ENCODE data around the gene GABRG3. TPM values are rescaled to one million over a fixed set of nuclear protein-coding genes. Genes with fewer than 3 reads are reported as not detected.

Gene GABRG3
- total and polyA plus RNA-seq, 9 of the 15 experiments (the other 6 are each of a cell fraction or from before 2014, with no cell fraction given): 4.0 to 15.1 (median 11.2) TPM

DNA sequence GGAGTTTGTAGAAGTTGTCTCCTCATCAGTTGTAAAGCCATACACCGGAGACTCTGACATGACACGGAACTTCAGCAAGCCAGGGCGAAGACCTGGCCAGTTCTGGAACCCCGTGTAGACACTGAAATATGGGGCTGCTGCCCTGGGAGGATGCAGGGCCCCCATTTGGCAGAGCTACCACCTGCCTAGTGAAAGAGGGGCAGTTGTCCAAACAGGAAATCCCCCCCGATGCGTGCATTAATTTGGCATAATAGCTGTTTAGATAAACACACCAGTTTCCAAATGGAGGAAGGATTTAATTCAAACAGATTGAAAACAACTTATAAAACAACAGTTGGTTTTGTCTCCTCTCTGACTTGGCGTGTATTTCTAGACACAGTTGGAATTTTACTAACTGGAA lies 357.2 kb downstream of the GABRG3 start:
- POLR2A ChIA-PET: no interaction called here
- peaks cover 0 to 3% of the 10 kb centered on the region in 2 experiments; a peak in 1 of 5 replicates for H3K4me1 ChIP-seq (replicated peaks in 1 of 2; ENCODE audit: control insufficient read depth in 2 of 2, insufficient read depth in 2 of 2, low read length in 2 of 2)
- intact Hi-C loops (cut with micrococcal nuclease) (no loop called here), in situ Hi-C loops (cut with MboI) (no loop called here)
- 59% methylated on average over 7 of the region's 7 CpGs for WGBS (ENCODE audit: insufficient coverage, low coverage, missing lambda C conversion rate)
- H2AFZ ChIP-seq (ENCODE audit: low read depth, low read length): no peak overlapping the region
- H3K9me1 ChIP-seq (ENCODE audit: control insufficient read depth, insufficient read depth, low read length): no peaks in the 10 kb centered on the region
- no peak overlapping the region for H3K4me2 ChIP-seq (ENCODE audit: insufficient read depth, low read length)
- no TSS peak for BruUV-seq (replicated peaks)
- no peak for FAIRE-seq
- H3K36me3 ChIP-seq (ENCODE audit: control insufficient read depth, insufficient read depth, low read length): peaks cover 14% of the 10 kb centered on the region; the same call in 2 of the 3 replicates
- no peak for TF ChIP-seq MYC (IDR thresholded peaks at IDR 0.05; ENCODE audit: low read depth, low read length)
- TF ChIP-seq MYC (CRISPR knock-in tag; IDR thresholded peaks at IDR 0.05; ENCODE audit: borderline replicate concordance, low read depth): no peak
- TF ChIP-seq PRPF4 (IDR thresholded peaks at IDR 0.05; ENCODE audit: insufficient read depth, low read depth, low read length, poor library complexity, severe bottlenecking): no peak
- no peak for TF ChIP-seq SPI1 (IDR thresholded peaks at IDR 0.05; ENCODE audit: borderline replicate concordance, low read depth, low read length)
- no peak for TF ChIP-seq ZNF143 (CRISPR knock-in tag; IDR thresholded peaks at IDR 0.05)
- no peak for TF ChIP-seq ZNF232 (CRISPR knock-in tag; IDR thresholded peaks at IDR 0.05)
- TF ChIP-seq, protein P1, sequence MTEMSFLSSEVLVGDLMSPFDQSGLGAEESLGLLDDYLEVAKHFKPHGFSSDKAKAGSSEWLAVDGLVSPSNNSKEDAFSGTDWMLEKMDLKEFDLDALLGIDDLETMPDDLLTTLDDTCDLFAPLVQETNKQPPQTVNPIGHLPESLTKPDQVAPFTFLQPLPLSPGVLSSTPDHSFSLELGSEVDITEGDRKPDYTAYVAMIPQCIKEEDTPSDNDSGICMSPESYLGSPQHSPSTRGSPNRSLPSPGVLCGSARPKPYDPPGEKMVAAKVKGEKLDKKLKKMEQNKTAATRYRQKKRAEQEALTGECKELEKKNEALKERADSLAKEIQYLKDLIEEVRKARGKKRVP (CRISPR knock-in tag; IDR thresholded peaks at IDR 0.05): no peak
- TF ChIP-seq PCBP2 (IDR thresholded peaks at IDR 0.05; ENCODE audit: low read depth, low read length, poor library complexity, severe bottlenecking): no peak
- no peak for TF ChIP-seq RBM17 (IDR thresholded peaks at IDR 0.05; ENCODE audit: borderline replicate concordance, low read depth, low read length)
- TF ChIP-seq ILF3 (IDR thresholded peaks at IDR 0.05; ENCODE audit: borderline replicate concordance): no peak
- no peak for TF ChIP-seq RBM14 (IDR thresholded peaks at IDR 0.05; ENCODE audit: borderline replicate concordance, insufficient read depth, low read depth, low read length)
- TF ChIP-seq ZNF347 (CRISPR knock-in tag; IDR thresholded peaks at IDR 0.05; ENCODE audit: low read depth): no peak
- TF ChIP-seq, protein P2, sequence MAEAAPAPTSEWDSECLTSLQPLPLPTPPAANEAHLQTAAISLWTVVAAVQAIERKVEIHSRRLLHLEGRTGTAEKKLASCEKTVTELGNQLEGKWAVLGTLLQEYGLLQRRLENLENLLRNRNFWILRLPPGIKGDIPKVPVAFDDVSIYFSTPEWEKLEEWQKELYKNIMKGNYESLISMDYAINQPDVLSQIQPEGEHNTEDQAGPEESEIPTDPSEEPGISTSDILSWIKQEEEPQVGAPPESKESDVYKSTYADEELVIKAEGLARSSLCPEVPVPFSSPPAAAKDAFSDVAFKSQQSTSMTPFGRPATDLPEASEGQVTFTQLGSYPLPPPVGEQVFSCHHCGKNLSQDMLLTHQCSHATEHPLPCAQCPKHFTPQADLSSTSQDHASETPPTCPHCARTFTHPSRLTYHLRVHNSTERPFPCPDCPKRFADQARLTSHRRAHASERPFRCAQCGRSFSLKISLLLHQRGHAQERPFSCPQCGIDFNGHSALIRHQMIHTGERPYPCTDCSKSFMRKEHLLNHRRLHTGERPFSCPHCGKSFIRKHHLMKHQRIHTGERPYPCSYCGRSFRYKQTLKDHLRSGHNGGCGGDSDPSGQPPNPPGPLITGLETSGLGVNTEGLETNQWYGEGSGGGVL (CRISPR knock-in tag; IDR thresholded peaks at IDR 0.05): no peak
- no peak for TF ChIP-seq DDX20 (tag; IDR thresholded peaks at IDR 0.05; ENCODE audit: low read depth)
- CTCF ChIA-PET (ENCODE audit: low intra/inter-chr PET ratio): no interaction called here
- H4K20me1 ChIP-seq (replicated peaks; ENCODE audit: control insufficient read depth, insufficient read depth, low read length): no peaks in the 10 kb centered on the region
- H3K9me3 ChIP-seq (replicated peaks; ENCODE audit: control insufficient read depth, insufficient read depth, low read depth, low read length): no peaks in the 10 kb centered on the region
- ATAC-seq: no peak
- H3K27me3 ChIP-seq (ENCODE audit: control insufficient read depth in 2 of 2, insufficient read depth in 2 of 2, low read length in 2 of 2): no peaks in the 10 kb centered on the region
- no peaks in the 10 kb centered on the region for H3K79me2 ChIP-seq (ENCODE audit: control insufficient read depth, insufficient read depth, low read length)
- no peak for DNase-seq (ENCODE audit: extremely low read depth in 1 of 4, low spot score in 3 of 4)
- H3K9ac ChIP-seq (ENCODE audit: insufficient read depth in 1 of 2, low read depth in 2 of 2, low read length in 2 of 2): no peak overlapping the region
- H3K4me3 ChIP-seq: no peak overlapping the region
- no peak overlapping the region for H3K27ac ChIP-seq (ENCODE audit: extremely low read depth, low read depth, low read length)

All from K562 (cell line).